ENCODE results near the gene PUM2. TPM values are rescaled to one million over a fixed set of nuclear protein-coding genes. Genes with fewer than 3 reads are reported as not detected.

The PUM2 gene
- total RNA-seq, 1 experiment from 2014 or later, result 105 TPM

DNA sequence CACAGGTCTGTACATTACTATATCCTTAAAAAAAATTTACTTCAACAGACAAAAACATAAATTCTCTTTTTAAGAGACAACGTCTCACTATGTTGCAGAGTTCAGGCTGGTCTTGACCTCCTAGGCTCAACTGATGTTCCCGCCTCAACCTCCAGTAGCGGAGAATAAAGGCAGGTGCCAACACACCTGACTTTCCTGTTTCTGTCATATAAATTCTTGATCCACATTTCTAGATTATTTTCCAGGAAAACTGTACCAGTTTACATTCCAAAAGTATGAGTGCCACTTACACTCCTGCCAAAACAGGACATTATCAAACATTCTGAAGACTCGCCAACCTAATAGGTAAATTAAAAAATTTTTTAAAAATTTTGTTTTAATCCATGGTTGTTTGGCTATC, 48.6 kb downstream of the PUM2 start:
- H3K4me1 ChIP-seq (ENCODE audit: control insufficient read depth in 1 of 2, insufficient read depth in 2 of 2, low read length in 2 of 2), result peaks cover 0 to 4% of the 10 kb centered on the region in 2 experiments; a peak in 1 of 4 replicates
- H3K9ac ChIP-seq (ENCODE audit: low read length), result no peak overlapping the region
- CTCF ChIA-PET, result no interaction called here
- no peaks in the 10 kb centered on the region for H3K9me3 ChIP-seq (ENCODE audit: control insufficient read depth in 1 of 2, insufficient read depth in 1 of 2, low read depth in 1 of 2, low read length in 2 of 2)
- no peak overlapping the region for H2AFZ ChIP-seq (ENCODE audit: low read depth, low read length, poor library complexity, severe bottlenecking)
- H3K27me3 ChIP-seq (ENCODE audit: insufficient read depth, low read length), result no peaks in the 10 kb centered on the region
- no peaks in the 10 kb centered on the region for H3K9me2 ChIP-seq (ENCODE audit: insufficient read depth)
- TF ChIP-seq, protein P1, sequence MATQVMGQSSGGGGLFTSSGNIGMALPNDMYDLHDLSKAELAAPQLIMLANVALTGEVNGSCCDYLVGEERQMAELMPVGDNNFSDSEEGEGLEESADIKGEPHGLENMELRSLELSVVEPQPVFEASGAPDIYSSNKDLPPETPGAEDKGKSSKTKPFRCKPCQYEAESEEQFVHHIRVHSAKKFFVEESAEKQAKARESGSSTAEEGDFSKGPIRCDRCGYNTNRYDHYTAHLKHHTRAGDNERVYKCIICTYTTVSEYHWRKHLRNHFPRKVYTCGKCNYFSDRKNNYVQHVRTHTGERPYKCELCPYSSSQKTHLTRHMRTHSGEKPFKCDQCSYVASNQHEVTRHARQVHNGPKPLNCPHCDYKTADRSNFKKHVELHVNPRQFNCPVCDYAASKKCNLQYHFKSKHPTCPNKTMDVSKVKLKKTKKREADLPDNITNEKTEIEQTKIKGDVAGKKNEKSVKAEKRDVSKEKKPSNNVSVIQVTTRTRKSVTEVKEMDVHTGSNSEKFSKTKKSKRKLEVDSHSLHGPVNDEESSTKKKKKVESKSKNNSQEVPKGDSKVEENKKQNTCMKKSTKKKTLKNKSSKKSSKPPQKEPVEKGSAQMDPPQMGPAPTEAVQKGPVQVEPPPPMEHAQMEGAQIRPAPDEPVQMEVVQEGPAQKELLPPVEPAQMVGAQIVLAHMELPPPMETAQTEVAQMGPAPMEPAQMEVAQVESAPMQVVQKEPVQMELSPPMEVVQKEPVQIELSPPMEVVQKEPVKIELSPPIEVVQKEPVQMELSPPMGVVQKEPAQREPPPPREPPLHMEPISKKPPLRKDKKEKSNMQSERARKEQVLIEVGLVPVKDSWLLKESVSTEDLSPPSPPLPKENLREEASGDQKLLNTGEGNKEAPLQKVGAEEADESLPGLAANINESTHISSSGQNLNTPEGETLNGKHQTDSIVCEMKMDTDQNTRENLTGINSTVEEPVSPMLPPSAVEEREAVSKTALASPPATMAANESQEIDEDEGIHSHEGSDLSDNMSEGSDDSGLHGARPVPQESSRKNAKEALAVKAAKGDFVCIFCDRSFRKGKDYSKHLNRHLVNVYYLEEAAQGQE (IDR thresholded peaks at IDR 0.05; ENCODE audit: low read depth), result no peak
- TF ChIP-seq CTCF (IDR thresholded peaks at IDR 0.05 in 2 of 3, conservative IDR thresholded peaks at IDR 0.05 in 1 of 3; ENCODE audit: borderline replicate concordance in 1 of 3, insufficient read depth in 1 of 3, low read depth in 2 of 3, low read length in 2 of 3) (no peak), YY1 (IDR thresholded peaks at IDR 0.05; ENCODE audit: extremely low read depth, insufficient replicate concordance, low read depth, low read length) (no peak), TCF7L2 (IDR thresholded peaks at IDR 0.05; ENCODE audit: borderline replicate concordance, extremely low read depth, insufficient read depth, insufficient read length) (no peak), ZBTB33 (IDR thresholded peaks at IDR 0.05; ENCODE audit: extremely low read depth, insufficient replicate concordance, low read length) (no peak), CBX3 (IDR thresholded peaks at IDR 0.05; ENCODE audit: low read depth) (no peak), EZH2 (IDR thresholded peaks at IDR 0.05) (no peak), SRF (IDR thresholded peaks at IDR 0.05; ENCODE audit: low read depth) (no peak), SP1 (IDR thresholded peaks at IDR 0.05; ENCODE audit: low read depth) (no peak)
- H4K20me1 ChIP-seq (ENCODE audit: insufficient read depth), result peaks cover 26% of the 10 kb centered on the region
- intact Hi-C loops (cut with micrococcal nuclease), result no loop called here
- peaks cover 96% of the 10 kb centered on the region for H3K79me2 ChIP-seq (ENCODE audit: insufficient read depth, low read length)
- H3K4me2 ChIP-seq (ENCODE audit: low read length), result no peak overlapping the region
- RAD21 ChIA-PET (ENCODE audit: low non-redundant PET in 1 of 2, low total read pairs in 2 of 2, uncharacterized antibody in 2 of 2, unreplicated experiment in 2 of 2), result no interaction called here
- POLR2A ChIA-PET, result no interaction called here
- ATAC-seq, result no peak
- no TSS peak for BruUV-seq (replicated peaks)
- H3K4me3 ChIP-seq (replicated peaks in 1 of 2; ENCODE audit: low read depth in 1 of 2, low read length in 2 of 2), result no peak overlapping the region
- no peak for DNase-seq (ENCODE audit: low read depth, low spot score)
- H3K27ac ChIP-seq (ENCODE audit: low read depth, low read length), result no peak overlapping the region
- peaks cover 15 to 18% of the 10 kb centered on the region in 2 experiments; a peak in 3 of 4 replicates for H3K36me3 ChIP-seq (ENCODE audit: control insufficient read depth in 1 of 2, insufficient read depth in 2 of 2, low read length in 2 of 2)

All from HCT116 (cell line).